M059J (cell line): ENCODE data around the gene PPT1. TPM values are rescaled to one million over a fixed set of nuclear protein-coding genes. Genes with fewer than 3 reads are reported as not detected.
A peak's percentile ranks its signal among the peaks of the same experiment; 100 is the strongest.

Experiments
- DNase-seq: peaks from one replicate; pipeline ENCODE4 v3.0.0-alpha.2; 2012; ENCODE audit warnings: low read depth
- total RNA-seq: library from RNA; depleted of rRNA; stranded (reverse); fragments of >200 nt; shearing (Covaris generic); gene quantifications from 2 replicates; pipeline ENCODE4 v1.2.3, GENCODE V29; 2014; rRNA removed

Gene PPT1
- 112 TPM in 2 replicates for total RNA-seq

DNA sequence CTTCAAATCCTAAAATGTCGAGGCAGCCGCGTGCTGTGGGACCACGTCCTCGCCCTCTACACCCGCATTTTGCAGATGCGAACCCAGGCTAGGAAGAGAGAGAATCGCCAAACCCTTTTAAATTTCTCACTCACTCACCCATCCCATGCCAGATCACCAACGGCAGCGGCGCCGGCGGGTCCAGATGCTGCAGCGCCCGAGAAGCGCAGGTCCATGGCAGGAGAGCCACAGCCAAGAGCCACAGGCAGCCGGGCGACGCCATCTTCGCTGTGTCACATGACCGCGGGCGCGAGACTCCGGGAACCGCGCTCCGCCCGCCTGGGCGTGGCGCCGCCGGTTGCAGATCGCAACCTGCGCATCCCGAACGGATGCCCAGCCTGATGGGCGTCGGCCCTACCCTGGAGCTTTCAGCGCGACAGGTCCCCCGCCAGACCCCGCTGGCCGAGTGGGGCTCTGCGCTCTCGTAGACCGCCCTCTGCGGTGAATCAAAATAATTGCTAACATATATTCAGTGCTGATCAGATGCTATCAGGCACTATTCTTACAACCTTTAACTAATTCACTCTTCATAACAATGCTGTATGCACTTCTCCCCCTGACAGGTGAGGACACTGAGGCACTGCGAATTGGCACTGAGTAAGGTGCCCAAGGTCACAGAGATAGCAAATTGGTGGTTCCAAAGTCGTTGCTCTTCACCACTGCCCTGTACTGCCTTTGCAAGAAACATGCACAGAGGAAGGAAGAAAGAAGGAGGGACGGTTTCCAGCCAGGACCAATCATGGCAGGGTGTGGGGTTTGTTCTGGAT is at the start of gene PPT1:
TSS of gene PPT1 (minus strand) at position 276 of the 806 bp plus-strand sequence. CDS start at position 262, 14 bp downstream.
- DNase-seq = peak; percentile 71

GRCh38 chr1:40143891-40144575 is 47.0 kb upstream of the PPT1 start:
- peak; percentile 79 for DNase-seq

GRCh38 chr1:40141878-40142535 is 45.0 kb upstream of the PPT1 start:
- DNase-seq = peak; percentile 37

DNA sequence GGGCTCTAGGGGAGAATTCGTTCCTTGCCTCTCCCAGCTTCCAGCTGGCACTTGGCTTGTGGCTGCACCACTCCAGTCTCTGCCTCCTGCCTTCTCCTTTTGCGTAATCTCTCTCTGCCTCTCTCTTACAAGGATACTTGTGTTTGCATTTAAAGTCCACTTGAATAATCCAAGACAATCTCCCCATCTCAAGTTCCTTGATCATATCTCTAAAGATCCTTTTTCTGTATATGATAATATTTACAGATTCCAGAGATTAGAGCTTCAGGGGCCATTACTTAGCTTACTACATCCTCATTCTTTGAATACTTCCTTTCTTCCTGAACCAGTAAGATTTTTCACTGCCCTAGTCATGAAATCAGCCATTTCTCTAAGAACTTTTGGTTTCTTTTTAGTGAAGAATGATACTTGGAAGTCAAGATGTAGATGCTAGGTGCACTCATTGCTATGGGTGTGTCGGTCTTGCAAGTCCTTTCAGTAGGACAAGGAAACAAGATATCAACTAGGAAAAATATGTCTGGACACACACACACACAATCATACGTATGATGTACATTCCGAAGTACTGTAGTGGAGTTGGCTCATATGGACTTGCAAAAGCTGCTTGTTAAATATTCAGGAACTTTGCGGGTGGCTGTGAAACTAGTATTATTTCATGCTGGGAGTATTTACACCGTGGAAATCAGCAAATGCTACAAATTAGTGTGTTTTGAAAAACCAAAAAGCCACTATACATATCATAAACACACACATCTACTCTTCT is 43.3 kb upstream of the PPT1 start:
- DNase-seq = peak; percentile 59

GRCh38 chr1:40133839-40134238 is 36.8 kb upstream of the PPT1 start:
- DNase-seq = peak; percentile 18

DNA sequence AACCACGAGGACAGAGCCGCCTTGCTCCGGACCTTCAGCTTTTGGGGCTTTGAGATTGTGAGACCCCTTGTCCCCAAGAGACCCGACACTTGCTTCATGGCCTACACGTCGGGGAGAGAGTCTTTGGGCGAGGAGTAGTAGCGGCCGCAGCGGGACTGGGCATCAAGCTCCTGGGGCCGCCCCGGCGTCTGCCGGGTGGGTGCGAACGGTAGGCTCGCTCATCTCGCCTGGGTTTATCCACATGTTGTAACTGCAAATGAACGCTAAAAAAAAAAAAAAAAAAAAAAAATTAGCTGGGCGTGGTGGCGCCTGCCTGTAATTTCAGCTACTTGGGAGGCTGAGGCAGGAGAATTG is 36.2 kb upstream of the PPT1 start:
- DNase-seq = no peak

DNA sequence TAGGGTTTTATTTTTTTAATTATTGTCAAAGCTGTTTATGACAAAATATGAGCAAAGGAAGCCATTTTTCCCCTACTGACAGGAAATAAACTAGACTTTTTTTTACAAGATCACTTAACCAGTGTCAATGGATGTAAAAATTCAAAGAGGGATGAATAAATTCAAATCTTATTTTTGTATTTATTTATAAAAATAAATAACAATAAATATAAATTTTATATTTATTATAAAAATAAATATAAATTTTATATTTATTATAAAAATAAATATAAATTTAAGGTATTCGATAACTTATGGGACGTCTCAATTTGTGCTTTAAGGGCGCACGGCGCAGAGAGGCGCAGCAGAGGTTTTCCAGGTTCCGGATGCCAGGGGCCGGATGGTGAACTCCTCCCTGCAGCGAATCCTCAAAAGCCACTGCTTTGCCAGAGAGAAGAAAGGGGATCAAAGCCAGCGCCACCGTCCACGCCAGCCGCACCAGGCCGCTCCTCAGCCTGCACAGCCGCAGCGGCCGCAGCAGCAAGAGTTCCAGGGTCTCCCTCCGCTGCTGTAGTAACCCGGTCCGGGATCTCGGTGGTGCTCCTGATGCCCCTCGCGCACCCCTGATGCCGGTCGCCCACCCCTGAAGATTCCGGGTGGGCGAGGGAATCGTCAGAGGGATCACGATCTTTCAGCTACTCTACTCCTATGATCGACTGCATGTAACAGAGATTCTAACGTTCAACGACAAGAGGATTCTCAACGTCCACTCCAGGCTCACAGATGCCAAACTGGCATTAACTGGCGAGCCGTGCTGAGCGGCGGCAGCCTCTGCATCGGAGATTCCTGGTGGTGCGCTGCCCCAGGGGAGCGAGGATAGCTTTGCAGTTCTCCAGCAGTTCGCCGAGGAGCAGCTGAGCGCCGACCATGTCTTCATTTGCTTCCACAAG is 35.6 kb upstream of the PPT1 start:
- no peak for DNase-seq

- DNase-seq = peak; percentile 88
Measured at GRCh38 chr1:40130892-40131291, 33.8 kb upstream of the PPT1 start.

GRCh38 chr1:40122855-40123254 is 25.8 kb upstream of the PPT1 start:
- DNase-seq = no peak

DNA sequence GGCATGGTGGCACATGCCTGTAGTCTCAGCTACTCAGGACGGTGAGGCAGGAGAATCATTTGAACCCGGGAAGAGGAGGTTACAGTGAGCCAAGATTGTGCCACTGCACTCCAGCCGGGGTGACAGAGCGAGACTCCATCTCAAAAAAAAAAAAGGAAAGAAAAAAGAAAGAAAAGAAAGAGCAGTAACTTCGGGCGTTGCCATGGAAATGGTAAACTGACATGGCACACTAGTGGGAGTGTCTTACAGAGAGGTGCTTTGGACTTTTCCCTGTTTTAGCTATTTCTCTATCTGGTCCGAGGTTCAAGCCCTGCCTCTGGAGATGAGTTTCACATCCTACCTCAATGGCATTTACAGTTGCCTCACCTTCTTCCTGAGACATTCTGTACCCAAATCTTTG is 23.1 kb upstream of the PPT1 start:
- no peak for DNase-seq

DNA sequence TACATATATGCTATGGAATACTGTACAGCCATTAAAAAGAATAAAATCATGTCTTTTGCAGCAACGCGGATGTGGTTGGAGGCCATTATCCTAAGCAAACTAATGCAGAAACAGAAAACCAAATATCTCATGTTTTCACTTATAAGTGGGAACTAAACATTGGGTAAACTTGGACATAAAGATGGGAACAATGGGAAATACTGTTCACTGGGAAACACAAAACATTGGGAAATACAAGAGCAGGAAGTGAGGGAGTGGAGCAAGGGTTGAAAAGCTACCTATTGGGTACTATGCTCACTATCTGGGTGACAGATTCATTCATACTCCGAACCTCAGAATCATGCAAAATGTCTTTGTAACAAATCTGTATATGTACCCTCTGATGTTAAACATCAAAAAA is 17.3 kb upstream of the PPT1 start:
- DNase-seq = no peak

- DNase-seq = no peak
Measured at GRCh38 chr1:40110389-40110788, 13.3 kb upstream of the PPT1 start.

- DNase-seq = no peak
Measured at GRCh38 chr1:40107290-40107959, 10.4 kb upstream of the PPT1 start.

DNA sequence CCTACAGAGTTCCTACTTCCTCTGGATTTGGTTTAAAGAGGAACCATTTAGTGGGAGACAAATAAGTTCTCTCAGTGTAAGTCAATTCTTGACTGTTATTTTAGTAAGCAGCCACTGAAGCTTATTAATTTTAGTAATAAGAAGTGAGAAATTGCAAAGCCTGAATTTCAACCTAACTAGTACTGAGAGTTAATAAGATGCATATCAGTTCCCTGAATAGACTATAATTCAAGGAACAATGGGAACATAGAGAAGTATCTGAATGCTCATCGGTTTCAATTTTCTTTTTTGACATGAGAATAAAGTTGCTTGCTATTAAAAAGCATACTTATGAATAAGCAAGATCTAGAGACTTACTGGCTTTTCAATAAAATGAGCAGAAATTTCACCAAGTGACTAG is 8.0 kb upstream of the PPT1 start:
- no peak for DNase-seq

DNA sequence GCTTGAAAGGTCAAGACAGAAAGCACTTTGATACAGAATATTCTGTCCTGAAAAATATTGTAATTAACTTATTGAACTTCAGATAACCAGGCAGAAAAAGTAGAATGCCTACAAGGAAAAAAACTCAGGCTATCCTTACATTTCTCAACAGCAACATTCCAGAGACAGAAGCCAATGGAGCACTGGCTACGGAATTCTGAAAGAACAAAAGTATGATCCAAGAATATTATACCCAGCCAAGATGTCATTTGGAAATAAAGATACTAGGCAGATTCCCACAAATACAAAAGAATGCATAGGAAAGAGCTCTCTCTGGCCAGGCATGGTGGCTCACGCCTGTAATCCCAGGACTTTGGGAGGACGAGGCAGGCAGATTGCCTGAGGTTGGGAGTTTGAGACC is 5.8 kb upstream of the PPT1 start:
- no peak for DNase-seq

DNA sequence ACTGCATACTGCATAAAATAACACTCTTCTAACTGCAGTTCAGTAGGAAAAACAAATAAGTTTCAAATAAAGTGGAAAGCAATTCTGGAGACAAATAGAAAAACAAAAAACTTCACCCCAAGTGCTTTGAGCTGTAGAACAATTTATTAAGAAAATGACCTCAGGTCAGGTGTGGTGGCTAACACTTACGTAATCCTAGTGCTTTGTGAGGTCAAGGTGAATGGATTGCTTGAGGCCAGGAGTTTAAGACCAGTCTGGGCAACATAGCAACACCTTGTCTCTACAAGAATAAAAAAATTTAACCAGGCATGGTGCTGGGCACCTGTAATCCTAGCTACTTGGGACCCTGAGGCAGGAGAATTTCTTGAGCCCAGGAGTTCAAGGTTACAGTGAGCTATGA is 5.0 kb upstream of the PPT1 start:
- DNase-seq = no peak

DNA sequence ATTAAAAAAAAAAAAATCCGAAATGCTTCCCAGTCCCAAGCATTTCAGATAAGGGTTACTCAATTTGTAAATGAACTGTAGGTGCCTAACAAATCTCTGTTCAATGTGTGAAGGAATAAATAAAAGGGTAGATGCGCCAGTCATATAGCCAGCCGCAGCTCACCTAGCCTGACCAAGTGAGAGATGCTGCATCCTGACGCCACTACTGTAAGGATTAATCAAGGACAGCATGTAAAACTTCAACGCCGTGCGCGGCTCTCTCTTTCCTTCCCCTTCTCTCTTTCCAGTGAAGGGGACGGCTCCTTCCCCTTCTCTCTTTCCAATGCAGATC is 441 bp downstream of the PPT1 start:
- no peak for DNase-seq

DNA sequence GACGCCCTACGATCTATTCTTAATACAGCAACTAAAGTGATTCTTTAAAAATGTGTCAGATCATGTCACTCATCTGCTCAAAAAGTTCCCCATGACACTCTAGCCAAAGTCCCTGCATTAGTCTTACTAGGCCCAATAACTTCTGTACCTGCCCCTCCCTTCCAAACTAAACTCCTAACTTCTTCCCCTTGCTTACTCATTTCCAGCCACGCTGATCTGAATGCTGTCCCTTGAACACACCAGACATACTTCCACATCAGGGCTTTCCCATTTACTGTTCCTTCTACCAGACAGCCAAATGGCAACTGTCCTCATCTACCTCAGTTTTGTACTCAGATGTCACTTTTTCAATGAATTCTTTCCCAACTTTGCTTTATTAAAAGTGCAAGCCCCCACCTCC is 1.2 kb downstream of the PPT1 start:
- no peak for DNase-seq

DNA sequence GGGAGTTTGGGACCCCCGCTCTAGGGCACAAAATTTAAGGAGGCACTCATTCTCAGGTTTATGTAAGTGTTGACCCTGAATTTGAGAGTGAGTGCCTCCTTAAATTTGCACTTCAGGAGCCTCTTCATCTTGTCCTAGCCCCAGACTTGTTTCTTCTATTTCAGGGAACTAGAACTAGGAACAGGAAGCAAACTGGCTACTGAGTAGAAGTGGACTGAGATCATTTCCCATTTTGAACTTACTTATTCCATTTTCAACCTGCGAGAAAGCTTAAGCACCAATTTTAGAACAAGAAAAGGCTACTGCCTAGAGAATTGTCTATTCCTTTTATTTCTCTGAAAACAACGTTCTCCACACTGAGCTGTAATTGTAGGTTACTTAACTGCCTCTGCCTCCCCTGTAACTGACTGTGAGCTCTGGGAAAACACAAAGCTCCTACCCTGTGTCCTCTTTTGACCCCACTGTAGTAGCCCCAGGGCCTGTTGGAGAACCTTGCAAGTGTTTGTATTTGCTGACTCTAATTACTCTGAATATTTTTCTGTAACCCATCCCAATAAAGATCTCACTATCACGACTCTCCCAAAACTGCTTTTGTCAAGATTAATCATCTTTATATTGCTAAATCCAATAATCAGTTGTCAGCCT is 2.5 kb downstream of the PPT1 start:
- DNase-seq = peak; percentile 56
